GM20000 (cell line): ENCODE results near the gene GFRA4.

Experiments
- DNase-seq: peaks from one replicate; pipeline ENCODE4 v3.0.0; 2012; ENCODE audit warnings: low spot score
- TF ChIP-seq, protein P1 (sequence below): IDR thresholded peaks from 2 replicates; pipeline ENCODE4 v1.5.1; 2012; ENCODE audit warnings: mild to moderate bottlenecking, control low read depth; ENCODE audit errors: extremely low read depth, missing control alignments

Gene GFRA4

DNA sequence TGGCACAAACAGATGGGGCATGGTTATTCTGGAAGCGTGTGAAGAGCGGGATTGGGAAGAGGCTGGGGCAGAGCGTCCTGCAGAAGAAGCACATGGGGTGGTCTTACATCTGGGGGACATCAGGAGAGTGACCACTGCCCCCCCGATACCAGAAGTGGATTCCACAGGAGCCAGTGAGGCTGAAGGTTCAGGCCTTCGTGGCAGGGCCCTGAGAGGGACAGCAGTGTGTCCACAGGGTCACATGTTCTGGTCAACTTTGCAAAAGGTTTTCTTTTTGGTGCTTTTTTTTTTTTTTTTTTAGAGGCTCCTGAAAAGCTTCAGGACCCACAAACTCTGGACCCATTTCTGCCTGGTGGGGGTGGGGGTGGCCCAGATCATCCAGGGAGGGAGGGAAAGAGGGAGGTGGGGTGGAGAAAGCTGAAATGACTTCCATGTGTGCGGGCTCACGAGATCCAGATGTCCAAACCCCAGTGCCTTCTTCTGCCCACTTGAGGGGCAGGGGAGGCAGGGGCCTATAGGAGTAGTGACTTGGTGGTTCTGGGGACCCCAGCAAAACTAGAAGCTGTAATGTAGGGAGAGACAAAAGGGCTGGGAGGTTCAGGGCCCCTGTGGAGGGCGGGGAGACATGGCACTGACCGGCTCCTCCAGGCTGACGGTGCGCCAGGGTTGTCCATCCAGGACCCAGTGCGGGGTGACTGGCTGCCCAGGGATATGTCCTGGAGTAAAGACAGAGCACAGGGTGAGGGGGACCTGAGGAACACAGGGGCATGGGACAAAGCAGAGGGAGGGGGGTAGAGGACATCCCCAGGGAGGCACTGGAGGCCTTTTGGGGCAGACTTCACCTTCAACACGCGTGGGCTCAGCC is 15.9 kb upstream of the GFRA4 start:
- TF ChIP-seq, protein P1, sequence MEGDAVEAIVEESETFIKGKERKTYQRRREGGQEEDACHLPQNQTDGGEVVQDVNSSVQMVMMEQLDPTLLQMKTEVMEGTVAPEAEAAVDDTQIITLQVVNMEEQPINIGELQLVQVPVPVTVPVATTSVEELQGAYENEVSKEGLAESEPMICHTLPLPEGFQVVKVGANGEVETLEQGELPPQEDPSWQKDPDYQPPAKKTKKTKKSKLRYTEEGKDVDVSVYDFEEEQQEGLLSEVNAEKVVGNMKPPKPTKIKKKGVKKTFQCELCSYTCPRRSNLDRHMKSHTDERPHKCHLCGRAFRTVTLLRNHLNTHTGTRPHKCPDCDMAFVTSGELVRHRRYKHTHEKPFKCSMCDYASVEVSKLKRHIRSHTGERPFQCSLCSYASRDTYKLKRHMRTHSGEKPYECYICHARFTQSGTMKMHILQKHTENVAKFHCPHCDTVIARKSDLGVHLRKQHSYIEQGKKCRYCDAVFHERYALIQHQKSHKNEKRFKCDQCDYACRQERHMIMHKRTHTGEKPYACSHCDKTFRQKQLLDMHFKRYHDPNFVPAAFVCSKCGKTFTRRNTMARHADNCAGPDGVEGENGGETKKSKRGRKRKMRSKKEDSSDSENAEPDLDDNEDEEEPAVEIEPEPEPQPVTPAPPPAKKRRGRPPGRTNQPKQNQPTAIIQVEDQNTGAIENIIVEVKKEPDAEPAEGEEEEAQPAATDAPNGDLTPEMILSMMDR: no peak
- no peak for DNase-seq

DNA sequence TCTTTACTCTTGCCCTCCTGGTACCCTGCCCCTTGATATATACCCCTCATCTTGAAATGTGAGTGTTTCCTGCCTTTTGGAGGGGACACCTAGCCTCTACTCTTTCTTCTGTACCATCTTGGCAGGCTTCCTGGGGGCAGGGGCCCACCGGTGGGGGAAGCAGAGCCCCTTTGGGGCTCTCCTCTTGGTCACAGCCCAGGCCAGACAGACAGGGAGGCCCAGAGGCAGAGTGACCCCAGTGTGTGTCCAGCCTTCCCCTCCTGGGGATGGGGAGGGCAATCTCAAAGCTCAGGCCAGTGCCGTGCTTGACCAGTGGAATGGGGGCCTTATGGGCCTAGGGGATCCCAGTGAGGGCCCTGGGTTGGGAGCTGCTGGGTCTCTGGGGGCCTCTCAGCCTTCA is 15.0 kb upstream of the GFRA4 start:
- TF ChIP-seq, protein P1: no peak
- DNase-seq: no peak

DNA sequence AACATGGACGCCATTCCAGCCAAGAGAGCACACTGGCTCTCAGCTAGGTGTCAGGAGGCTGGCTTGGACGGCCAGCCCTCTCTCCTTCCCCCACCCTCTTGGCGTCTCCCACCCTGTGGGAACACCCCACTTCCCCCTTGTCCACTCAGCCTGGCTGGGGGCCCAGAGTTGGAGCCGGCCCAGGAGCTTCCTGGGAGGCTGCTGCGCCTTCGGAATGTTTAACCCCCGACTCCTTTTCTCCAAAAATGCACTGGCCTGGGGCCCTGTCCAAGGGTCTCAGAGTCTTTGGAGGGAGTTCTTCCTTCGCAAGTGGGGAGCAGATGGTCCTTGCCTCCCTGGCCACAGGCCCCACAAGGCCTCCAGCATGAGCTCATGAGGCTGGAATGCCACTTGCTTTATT is 14.5 kb upstream of the GFRA4 start:
- DNase-seq: no peak
- TF ChIP-seq, protein P1: no peak

DNA sequence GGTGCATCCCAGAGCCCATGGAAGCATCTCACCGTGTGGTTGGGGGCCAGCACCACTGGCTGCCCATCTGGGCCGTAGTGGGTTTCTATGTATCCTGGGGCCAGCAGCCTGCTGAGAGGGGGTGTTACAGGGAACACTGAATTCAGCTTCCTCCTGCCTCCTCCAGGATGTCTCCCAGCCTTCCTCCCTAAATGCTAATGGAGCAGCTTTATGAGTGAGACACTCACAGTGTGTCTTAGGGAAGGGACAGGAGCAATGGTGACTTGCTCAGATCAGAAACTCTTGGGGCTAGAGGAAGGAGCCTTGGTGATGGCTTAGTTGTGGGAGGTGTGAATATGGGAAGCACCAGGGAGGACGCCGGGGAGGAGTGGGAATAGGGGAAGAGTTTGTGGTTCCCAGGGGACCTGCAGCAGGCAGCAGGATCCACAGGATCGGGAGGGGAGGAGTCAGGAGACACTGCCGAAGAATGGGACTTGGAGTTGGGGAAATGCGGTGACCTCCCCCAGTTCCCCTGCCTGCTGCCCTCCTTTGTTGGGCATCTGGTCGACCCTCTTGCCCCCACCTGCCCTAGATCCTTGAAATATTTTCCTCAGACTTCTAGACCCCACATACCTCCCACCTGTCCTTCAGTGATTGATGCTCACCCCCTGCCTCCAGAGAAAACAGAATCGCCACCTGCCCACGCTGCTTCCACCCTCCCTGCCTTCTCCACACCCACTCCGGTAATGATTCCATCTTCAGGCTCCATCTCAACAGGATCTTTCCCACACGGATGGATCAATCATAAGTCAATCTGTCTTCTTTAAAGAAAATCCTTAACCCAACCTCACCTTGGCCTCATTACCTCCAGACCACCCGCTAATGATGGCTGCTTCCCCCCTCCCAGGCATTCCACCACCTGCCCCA is 12.0 kb upstream of the GFRA4 start:
- no peak for DNase-seq
- TF ChIP-seq, protein P1: no peak

DNA sequence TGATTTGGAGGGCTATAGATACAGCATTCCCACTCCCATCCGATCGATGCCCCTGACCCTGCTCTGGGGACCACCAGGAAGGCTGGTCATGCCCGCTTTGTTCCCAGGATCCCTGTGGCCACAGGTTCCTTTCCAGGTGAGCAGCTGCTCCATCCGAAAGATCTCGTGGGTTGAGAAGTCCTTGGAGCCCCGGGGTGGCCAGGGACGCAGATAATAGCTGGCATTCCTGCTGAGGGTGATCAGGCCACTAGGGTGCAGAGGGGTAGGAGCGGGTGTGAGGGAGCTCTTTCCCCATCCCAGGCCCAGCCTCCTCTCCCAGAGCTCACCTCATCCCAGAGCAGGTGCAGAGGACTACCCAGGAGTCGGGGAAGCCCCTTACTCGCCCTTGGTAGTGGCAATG is 11.2 kb upstream of the GFRA4 start:
- DNase-seq: no peak
- TF ChIP-seq, protein P1: no peak

DNA sequence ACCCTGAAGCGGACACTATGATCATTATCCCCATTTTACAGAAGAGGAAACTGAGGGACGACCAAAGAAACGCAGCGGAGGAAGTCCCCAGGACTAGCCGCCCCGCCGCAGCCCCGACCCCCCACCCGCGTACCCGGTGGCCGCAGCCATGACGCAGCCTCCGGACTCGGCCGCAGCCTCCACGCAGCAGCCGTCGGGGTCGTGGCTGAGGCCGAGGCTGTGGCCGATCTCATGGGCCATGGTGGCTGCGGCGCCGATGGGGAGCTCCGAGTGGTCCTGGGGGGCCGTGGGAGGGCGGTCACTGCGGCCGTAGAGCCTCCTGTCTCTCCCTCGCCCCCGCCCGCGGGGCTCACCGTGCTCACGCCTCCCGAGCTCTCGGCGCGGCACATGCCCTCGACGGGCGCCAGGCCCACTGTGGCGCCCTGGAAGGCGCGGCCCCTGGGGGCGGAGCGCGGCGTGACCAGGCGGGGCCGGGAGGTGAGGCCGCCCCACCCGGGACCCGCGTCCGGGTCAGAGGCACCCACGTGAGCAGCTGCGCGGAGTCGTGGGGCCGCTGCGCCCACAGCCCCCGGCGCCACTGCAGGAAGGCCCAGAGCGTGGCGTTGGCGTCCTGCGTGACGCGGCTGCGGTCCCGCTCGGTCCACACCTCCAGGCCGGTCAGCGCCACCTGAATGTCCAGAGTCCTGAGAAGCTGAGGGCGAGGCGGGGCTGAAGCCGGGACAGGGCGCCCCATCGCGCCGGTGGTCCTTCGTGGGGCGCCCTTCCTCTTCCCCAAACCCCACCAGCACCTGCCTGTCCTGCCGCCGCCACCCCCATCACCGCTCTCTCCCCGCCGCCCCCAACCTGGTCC is 10.2 kb upstream of the GFRA4 start:
- TF ChIP-seq, protein P1: no peak
- DNase-seq: no peak
